Hindlimb muscle (tissue), 1 donor: ENCODE measurements around the gene CTSK. TPM values are rescaled to one million over a fixed set of nuclear protein-coding genes. Genes with fewer than 3 reads are reported as not detected.
"Not testable (repeated sequence)": the region's sequence is repeated elsewhere in the genome, so short reads cannot be mapped to it uniquely, and the experiment has no call there.

Experiments used
- DNase-seq: peaks from one replicate; pipeline ENCODE4 v3.0.0-alpha.2; 2013
- polyA plus RNA-seq: library from polyadenylated mRNA; unstranded; fragments of 120-200 nt; gene quantifications from one replicate; pipeline ENCODE4 v1.2.1, GENCODE V29; 2013; ENCODE audit not compliant: insufficient read length

The CTSK gene
- polyA plus RNA-seq, 1 donor: 44.8 TPM

- DNase-seq: no peak
Observed at GRCh38 chr1:150805899-150806298, 2.2 kb downstream of the CTSK start.

DNA sequence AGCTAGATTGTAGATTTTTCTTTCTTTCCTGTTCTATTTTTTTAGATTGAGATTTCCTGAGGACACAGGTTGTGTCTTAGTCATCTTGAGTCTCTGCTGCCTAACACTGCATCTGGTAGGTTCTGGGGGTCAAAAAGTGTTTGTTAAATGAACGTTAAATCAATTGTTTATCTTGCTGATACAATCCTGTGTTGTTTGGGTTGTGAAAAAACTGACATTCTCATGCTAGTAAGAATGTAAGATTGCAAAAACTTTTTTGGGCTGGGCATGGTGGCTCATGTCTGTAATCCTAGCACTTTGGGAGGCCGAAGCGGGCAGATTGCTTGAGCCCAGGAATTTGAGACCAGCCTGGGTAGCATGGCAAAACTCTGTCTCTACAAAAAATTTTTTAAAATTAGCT is 3.4 kb downstream of the CTSK start:
- no peak for DNase-seq

DNA sequence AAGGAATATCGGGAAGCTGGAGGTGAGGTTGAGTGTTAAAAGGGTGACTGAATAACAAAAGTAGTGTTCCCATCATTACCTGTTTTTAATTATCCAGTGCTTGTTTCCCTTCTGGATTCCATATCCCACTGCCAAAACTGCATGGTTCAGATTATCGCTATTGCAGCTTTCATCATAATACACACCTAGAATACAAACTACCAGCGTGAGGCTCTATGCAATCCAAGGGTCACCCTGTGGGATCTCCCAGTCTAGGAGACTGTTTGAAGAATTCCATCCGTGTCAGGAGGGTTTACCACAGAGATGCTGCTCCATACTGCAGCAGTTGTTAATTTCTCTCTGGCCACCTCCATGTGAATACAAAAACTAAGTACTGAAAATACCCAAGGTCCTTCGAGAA is 9.0 kb downstream of the CTSK start:
- no peak for DNase-seq

DNA sequence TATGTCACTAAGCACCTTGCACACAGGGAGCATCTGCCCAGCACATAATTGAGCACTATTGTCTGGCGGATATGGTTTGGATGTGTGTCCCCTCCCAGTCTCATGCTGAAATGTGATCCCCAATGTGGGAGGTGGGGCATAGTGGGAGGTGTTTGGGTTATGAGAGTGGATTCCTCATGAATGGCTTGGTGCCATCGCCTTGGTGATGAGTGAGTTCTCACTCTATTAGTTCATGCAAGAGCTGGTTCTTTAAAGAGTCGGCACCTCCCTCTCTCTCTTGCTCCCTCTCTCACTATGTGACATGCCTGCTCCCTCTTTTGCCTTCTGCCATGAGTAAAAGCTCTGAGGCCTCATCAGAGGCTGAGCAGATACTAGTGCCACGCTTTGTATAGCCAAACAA is 9.5 kb downstream of the CTSK start:
- DNase-seq: no peak

DNA sequence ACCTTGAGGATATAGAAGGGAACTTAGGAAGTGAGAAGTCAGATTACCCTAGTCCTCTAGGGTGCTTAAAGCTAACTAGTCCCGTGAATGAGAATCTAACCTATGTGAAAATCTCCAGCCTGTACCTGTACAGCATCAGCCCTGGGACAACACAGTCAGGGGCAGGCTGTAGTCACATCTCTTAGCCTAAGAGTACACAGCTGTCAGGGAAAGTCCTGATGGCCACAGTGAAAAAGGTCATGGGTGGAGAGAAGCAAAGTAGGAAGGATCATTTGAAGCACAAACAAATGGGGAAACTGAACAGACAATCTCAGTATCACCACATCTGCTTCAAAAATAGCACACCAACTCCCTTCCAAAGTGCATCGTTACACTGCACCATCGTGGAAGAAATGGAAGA is 11.7 kb downstream of the CTSK start:
- DNase-seq: no peak

- not testable (repeated sequence) for DNase-seq
Observed at GRCh38 chr1:150793778-150794177, 14.3 kb downstream of the CTSK start.

DNA sequence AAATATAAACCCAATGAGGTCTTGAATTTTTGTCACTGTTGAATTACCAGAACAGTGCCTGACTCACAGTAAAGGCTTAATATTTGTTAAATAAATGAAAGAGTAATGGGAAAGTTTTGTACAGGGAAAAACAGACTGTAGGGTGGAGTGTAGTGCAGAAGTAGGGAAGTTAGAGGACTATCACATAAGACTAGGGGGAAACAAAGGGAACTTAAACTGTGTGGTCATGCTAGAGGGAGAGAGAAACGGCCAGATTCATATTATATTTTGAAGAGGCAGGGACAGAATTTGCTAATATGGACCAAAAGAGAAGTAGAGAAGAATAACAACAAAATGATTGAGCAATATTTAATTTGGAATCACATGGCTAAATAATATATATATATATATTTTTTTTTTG is 14.8 kb downstream of the CTSK start:
- no peak for DNase-seq

DNA sequence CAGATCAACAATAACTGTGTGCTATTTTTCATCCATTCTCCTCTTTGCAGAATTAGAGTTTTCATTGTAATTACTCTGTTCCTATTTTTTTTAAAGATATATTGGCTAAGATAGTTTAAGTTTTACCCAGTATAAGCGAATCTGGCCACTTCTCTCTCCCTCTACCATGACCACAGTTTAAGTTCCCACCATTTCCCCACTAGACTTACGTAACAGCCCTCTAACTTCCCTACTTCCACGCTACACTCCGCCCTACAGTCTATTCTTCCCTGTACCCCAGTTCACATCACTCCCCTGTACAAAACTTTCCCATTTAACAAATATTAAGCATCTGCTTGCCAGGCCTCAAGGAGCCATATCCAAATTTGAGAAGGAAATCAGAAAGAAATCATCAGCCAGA is 16.5 kb downstream of the CTSK start:
- DNase-seq: no peak

- DNase-seq: no peak
Observed at GRCh38 chr1:150789396-150789795, 18.7 kb downstream of the CTSK start.

DNA sequence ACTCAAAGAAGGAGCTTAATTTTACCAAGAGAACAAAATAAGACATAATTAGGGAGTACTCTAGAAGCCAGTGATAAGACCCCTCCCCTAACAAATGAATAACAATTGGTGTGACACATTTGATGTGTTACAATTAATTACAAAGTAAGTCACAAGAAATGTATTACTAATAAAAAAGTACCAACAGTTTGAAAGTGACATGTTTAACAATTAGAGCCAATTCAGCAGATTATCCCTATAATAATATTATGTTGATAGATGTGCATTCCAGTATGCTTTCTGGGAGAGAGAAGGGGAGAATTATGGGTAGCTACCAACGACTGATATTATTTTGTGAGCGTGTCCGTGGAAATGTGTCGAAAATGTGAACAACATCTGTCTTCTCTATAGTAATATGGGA is 19.1 kb downstream of the CTSK start:
- DNase-seq: no peak

GRCh38 chr1:150787455-150787854 is 20.6 kb downstream of the CTSK start:
- no peak for DNase-seq

- no peak for DNase-seq
Observed at GRCh38 chr1:150780510-150780909, 27.6 kb downstream of the CTSK start.

- no peak for DNase-seq
Observed at GRCh38 chr1:150778409-150778808, 29.7 kb downstream of the CTSK start.

GRCh38 chr1:150777544-150777943 is 30.5 kb downstream of the CTSK start:
- no peak for DNase-seq

DNA sequence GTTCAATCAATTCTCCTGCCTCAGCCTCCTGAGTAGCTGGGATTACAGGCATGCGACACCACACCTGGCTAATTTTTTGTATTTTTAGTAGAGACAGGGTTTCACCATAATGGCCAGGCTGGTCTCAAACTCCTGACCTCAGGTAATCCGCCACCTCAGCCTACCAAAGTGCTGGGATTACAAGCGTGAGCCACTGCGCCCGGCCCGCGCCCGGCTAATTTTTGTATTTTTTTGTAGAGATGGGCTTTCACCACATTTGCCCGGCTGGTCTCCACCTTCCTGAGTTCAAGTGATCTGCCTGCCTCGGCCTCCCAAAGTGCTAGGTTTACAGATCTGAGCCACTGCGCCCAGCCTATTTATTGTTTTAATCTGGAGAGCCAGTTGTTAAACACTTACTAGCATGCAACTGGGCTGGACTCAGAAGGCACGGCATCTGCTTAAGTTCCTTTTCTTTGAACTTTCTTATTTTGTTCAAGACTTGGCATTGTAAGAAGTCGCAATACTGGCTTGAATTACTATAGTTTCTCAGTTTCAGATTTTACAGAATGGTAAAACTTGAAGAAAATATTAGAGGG is 32.0 kb downstream of the CTSK start:
- not testable (repeated sequence) for DNase-seq

- no peak for DNase-seq
Observed at GRCh38 chr1:150775276-150775675, 32.8 kb downstream of the CTSK start.

- DNase-seq: no peak
Observed at GRCh38 chr1:150772326-150772725, 35.7 kb downstream of the CTSK start.

DNA sequence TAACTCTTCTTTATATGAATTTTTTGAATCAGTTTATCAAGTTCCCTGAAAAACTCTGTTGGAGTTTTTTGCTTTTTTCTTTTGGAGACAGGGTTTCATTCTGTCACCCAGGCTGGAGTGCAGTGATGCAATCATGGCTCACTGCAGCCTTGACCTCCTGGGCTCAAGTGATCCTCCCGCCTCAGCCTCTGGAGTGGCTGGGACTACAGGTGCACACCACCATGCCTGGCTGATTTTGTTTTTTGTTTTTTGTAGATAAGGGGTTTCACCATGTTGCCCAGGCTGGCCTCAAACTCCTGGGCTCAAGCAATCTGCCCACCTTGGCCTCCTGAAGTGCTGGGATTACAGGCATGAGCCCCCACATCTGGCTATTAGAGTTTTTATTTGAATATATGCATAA is 40.4 kb downstream of the CTSK start:
- DNase-seq: not testable (repeated sequence)

- not testable (repeated sequence) for DNase-seq
Observed at GRCh38 chr1:150765977-150766301, 42.1 kb downstream of the CTSK start.

- peak; percentile 32 for DNase-seq
Observed at GRCh38 chr1:150765296-150765976, 42.6 kb downstream of the CTSK start, which contains the start of gene CTSS. TSS of gene CTSS (minus strand) at chr1:150765778. CDS start at chr1:150764763, 1,015 bp downstream.

GRCh38 chr1:150764617-150765101 is 43.4 kb downstream of the CTSK start:
- DNase-seq: peak; percentile 29

DNA sequence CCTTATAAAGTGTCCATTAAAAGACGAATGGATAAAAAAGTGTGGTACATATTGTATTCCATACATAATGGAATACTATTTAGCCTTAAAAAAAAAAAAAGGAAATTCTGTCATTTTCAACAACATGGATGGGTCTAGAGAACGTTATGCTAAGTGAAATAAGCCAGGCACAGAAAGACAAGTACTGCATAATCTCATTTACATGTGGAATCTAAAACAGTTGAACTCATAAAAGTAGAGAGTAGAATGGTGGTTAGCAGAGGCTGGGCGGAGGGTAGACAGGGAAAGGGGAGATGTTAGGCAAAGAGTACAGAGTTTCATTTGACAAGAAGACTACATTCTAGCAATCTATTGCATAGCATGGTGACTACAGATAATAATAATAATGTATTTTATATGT is 45.0 kb downstream of the CTSK start:
- DNase-seq: no peak

- no peak for DNase-seq
Observed at GRCh38 chr1:150762552-150762951, 45.5 kb downstream of the CTSK start.

GRCh38 chr1:150761801-150762200 is 46.3 kb downstream of the CTSK start:
- no peak for DNase-seq

DNA sequence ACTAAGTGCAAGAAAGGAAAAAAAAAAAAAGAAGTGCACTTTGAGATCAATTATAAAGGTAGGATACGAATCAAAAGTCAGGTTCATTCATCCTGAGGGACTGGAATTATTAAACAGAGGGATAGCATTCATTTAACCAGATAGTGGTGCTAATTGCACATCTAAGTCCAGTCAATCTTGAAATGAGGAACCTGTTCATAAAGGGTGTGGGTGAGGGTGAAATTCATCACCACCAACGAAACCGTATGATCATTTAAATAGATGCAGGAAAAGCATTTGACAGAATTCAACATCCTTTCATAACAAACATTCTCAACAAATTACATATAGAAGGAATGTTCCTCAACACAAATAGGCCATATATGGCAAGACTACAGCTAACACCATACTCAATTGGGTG is 48.0 kb downstream of the CTSK start:
- no peak for DNase-seq
